GM12878 (cell line): ENCODE results near the gene ACOT7. TPM values are rescaled to one million over a fixed set of nuclear protein-coding genes. Genes with fewer than 3 reads are reported as not detected.

ENCODE experiments used
- ATAC-seq: fragments of 200-7000 bp; cut with Tn5 transposase; 3 replicates; pipeline ENCODE4 v1.9.1; 2020; ENCODE audit warnings: mild to moderate bottlenecking, moderate library complexity
- BruUV-seq: library from RNA; stranded (reverse); fragments of 400-500 nt; replicated peaks from 2 replicates; lab custom pipeline; 2021; lab: Mats Ljungman, UMichigan
- CTCF ChIA-PET: fragments of 300-600 bp; sonication (Branson Sonifier 250); formaldehyde crosslinking; extraction: SDS; loops from one replicate; lab custom pipeline; 2021; ENCODE audit warnings: inconsistent platforms; lab: Yijun Ruan, JAX
- POLR2A ChIA-PET: fragments of 350-600 bp; formaldehyde crosslinking; extraction: SDS; loops from one replicate; lab custom pipeline; 2021; ENCODE audit warnings: inconsistent platforms; lab: Charles Lee
- RAD21 ChIA-PET: fragments of 300-600 bp; sonication (Branson Sonifier 250); formaldehyde crosslinking; loops from one replicate; lab custom pipeline; 2023; ENCODE audit warnings: antibody characterized with exemption; ENCODE audit not compliant: unreplicated experiment; lab: Charles Lee
- SMC1A ChIA-PET: fragments of 300-600 bp; sonication (Branson Sonifier 250); formaldehyde crosslinking; loops from one replicate; lab custom pipeline; 2023; ENCODE audit not compliant: unreplicated experiment, uncharacterized antibody; lab: Charles Lee
- DNase-seq: peaks from one replicate; pipeline ENCODE4 v3.0.0-alpha.2; 2011; ENCODE audit warnings: low read depth, low spot score
- FAIRE-seq: peaks from 3 replicates; lab custom pipeline; 2011; peaks lifted over from hg19 to GRCh38; lab: Jason Lieb, UNC
- H2AFZ ChIP-seq: 2 replicates; pipeline ENCODE4 v1.6.0; 2011; ENCODE audit warnings: low read depth, low read length, control low read depth; ENCODE audit not compliant: control insufficient read depth
- H3K27ac ChIP-seq: 2 replicates; pipeline ENCODE4 v1.5.1; 2011; ENCODE audit warnings: control low read depth; ENCODE audit not compliant: control insufficient read depth, insufficient read depth
- H3K27me3 ChIP-seq, 2 experiments: replicated peaks in 1 of 2; 2 replicates each; pipeline versions ENCODE4 v1.6.0 to v1.6.1; 2011; ENCODE audit warnings: low read length in 1 of 2; ENCODE audit not compliant: control insufficient read depth in 2 of 2, insufficient read depth in 2 of 2
- H3K36me3 ChIP-seq, 2 experiments: 2 replicates each; pipeline ENCODE4 v1.5.1; 2011; ENCODE audit warnings: low read length in 1 of 2; ENCODE audit not compliant: control insufficient read depth in 2 of 2, insufficient read depth in 2 of 2
- H3K4me1 ChIP-seq: 2 replicates; pipeline ENCODE4 v1.6.1; 2011; ENCODE audit warnings: mild to moderate bottlenecking, low read length, moderate library complexity, mixed read lengths; ENCODE audit not compliant: control insufficient read depth, insufficient read depth
- H3K4me2 ChIP-seq: 2 replicates; pipeline ENCODE4 v1.6.0; 2011; ENCODE audit warnings: control low read depth; ENCODE audit not compliant: control insufficient read depth, insufficient read depth
- H3K4me3 ChIP-seq: fragments of 200-600 bp; sonication (generic); 2 replicates; pipeline ENCODE4 v1.5.1; 2016
- H3K79me2 ChIP-seq: 2 replicates; pipeline ENCODE4 v1.6.0; 2011; ENCODE audit warnings: low read length; ENCODE audit not compliant: control insufficient read depth, insufficient read depth
- H3K9ac ChIP-seq: 2 replicates; pipeline ENCODE4 v1.8.0; 2011; ENCODE audit warnings: low read length, control low read depth, mixed read lengths; ENCODE audit not compliant: control insufficient read depth, insufficient read depth
- H3K9me3 ChIP-seq: replicated peaks from 3 replicates; pipeline ENCODE4 v1.5.1; 2011; ENCODE audit warnings: mild to moderate bottlenecking, low read length; ENCODE audit not compliant: control insufficient read depth, insufficient read depth
- H4K20me1 ChIP-seq: 2 replicates; pipeline ENCODE4 v1.6.0; 2011; ENCODE audit not compliant: control insufficient read depth, insufficient read depth
- ATF7 ChIP-seq: fragments of 450-650 bp; IDR thresholded peaks from 2 replicates; pipeline ENCODE4 v1.6.1; 2016; ENCODE audit warnings: low read depth, mild to moderate bottlenecking
- CHD2 ChIP-seq: IDR thresholded peaks from 2 replicates; pipeline ENCODE4 v1.6.1; 2011; ENCODE audit warnings: low read depth, low read length, improper control_type of control experiment, borderline replicate concordance
- FOS ChIP-seq: IDR thresholded peaks from 3 replicates; pipeline ENCODE4 v1.6.1; 2011; ENCODE audit warnings: borderline replicate concordance; ENCODE audit not compliant: insufficient read length; ENCODE audit errors: extremely low read depth
- IRF4 ChIP-seq: IDR thresholded peaks from 2 replicates; pipeline ENCODE4 v1.6.1; 2011; ENCODE audit warnings: low read depth, low read length
- MTA3 ChIP-seq: IDR thresholded peaks from 2 replicates; pipeline ENCODE4 v1.6.1; 2012; ENCODE audit warnings: low read length, inconsistent platforms, borderline replicate concordance
- MYC ChIP-seq: IDR thresholded peaks from 2 replicates; pipeline ENCODE4 v1.6.1; 2011; ENCODE audit warnings: mild to moderate bottlenecking, low read length, moderate library complexity, inconsistent platforms; ENCODE audit not compliant: insufficient read depth, insufficient replicate concordance, insufficient read length, severe bottlenecking
- RB1 ChIP-seq: fragments of 450-650 bp; formaldehyde crosslinking; IDR thresholded peaks from 2 replicates; pipeline ENCODE4 v1.6.1; 2017; ENCODE audit warnings: mild to moderate bottlenecking, borderline replicate concordance
- SMAD1 ChIP-seq: fragments of 450-650 bp; IDR thresholded peaks from 2 replicates; pipeline ENCODE4 v1.6.1; 2018; ENCODE audit warnings: mild to moderate bottlenecking, low read depth; ENCODE audit not compliant: partially characterized antibody
- SREBF1 ChIP-seq: IDR thresholded peaks from 2 replicates; pipeline ENCODE4 v1.6.1; 2012; ENCODE audit warnings: mild to moderate bottlenecking, low read length
- ZNF274 ChIP-seq: IDR thresholded peaks from one replicate; pipeline ENCODE4 v1.8.0; 2011; ENCODE audit not compliant: insufficient read length, insufficient read depth
- WGBS: methylation state at CpG from one replicate; pipeline ENCODE4 v1.1.6; 2016; ENCODE audit warnings: low lambda C conversion rate; ENCODE audit not compliant: insufficient replicate concordance, insufficient coverage; ENCODE audit errors: missing lambda C conversion rate; 5-methylcytosine and 5-hydroxymethylcytosine counted together
- in situ Hi-C: fragments of 300-500 bp; cut with MboI; formaldehyde crosslinking; loops from 9 replicates; pipeline ENCODE4 v1.14.3; 2018; ENCODE audit warnings: mixed read lengths
- intact Hi-C: fragments of 100-400 bp; cut with micrococcal nuclease; formaldehyde crosslinking; loops from one replicate; pipeline ENCODE4 v1.14.2; 2022; ENCODE audit not compliant: unreplicated experiment
- polyA plus RNA-seq, 11 experiments: library from polyadenylated mRNA; depleted of rRNA in 4 of 11; unstranded in 6 of 11; stranded (reverse) in 5 of 11; fragments of >200 nt; fragmentation: Nextera tagmentation in 4 of 11; fragmentation: Illumina TruSeq in 1 of 11; extraction: Ambion mirVana in 4 of 11; extraction: Trizol in 1 of 11; gene quantifications; 1 replicate in 1 of 11; 2 replicates in 10 of 11; pipeline versions ENCODE4 v1.2.1 to v1.2.3, GENCODE V29; 2011 to 2016; ENCODE audit warnings: inconsistent platforms in 2 of 11, missing spikeins in 2 of 11, low read depth in 1 of 11
- total RNA-seq, 4 experiments: library from RNA; depleted of rRNA in 3 of 4; stranded (reverse); fragments of >200 nt in 3 of 4; fragmentation: Illumina TruSeq in 1 of 4; extraction: Trizol in 1 of 4; gene quantifications; 2 replicates each; pipeline versions ENCODE4 v1.2.1 to v1.2.3, GENCODE V29; 2013 to 2021
- TF ChIP-seq, protein P1 (sequence below): fragments of 450-650 bp; conservative IDR thresholded peaks from 2 replicates; pipeline ENCODE4 v1.6.1; 2017; ENCODE audit warnings: mild to moderate bottlenecking, moderate library complexity
- TF ChIP-seq, protein P2 (sequence below): fragments of 450-650 bp; formaldehyde crosslinking; IDR thresholded peaks from 2 replicates; pipeline ENCODE4 v1.4.0; 2020; ENCODE audit warnings: mild to moderate bottlenecking, moderate library complexity

The ACOT7 gene
- total and polyA plus RNA-seq, 10 of the 15 experiments (the other 5 are each of a cell fraction or from before 2014, with no cell fraction given): 8.9 to 206 (median 61.2) TPM

DNA sequence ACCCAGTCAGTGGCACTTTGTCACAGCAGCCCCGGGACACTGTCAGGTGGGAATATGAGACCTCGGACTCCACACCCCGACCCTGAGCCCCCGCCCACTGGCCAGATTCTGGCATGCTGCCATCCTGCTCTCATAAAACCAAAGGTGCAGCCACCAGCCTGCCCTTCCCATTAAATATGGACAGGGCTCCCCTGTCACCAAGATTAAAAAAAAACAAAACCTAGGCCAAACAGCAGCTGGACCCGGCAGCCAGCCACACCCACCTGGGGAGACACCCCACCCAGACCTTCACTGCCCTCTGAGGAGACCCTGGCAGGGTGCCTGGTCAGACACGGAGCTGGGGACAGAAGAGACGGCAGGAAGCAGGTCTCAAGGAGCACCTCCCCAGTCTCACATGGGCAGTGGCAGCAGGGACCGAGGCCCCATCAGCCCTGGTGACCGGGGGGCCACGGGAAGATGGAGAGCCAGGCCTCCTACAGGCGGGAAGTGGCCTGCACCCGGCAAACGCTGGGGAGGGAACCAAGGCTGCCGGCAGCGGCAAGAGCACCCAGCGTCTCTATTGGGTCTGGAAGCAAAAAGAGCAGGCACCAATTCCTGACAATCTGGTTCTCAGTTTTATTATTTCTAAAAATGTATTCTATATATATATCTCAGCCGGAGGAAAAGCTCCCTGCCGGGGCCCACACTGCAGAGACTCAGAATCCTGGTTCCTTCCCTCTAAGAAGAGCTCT lies 61.9 kb downstream of the ACOT7 start:
- H3K4me2 ChIP-seq: no peak overlapping the region
- H3K27ac ChIP-seq: no peak overlapping the region
- DNase-seq (no peak), ATAC-seq (no peak), FAIRE-seq (no peak)
- ChIA-PET POLR2A (no interaction called here), CTCF (interaction anchor here (1.4 kb wide), 1 partner anchor 106 kb away, joined by 3 read pairs; no protein-coding TSS in a partner anchor), RAD21 (no interaction called here), SMC1A (no interaction called here)
- in situ Hi-C loops (loop anchor here (25.0 kb wide), 1 partner anchor 819 kb away; no protein-coding TSS in a partner anchor), intact Hi-C loops (no loop called here)
- H3K9ac ChIP-seq: no peak overlapping the region
- H3K4me1 ChIP-seq: no peaks in the 10 kb centered on the region
- no TSS peak for BruUV-seq
- no peak overlapping the region for H2AFZ ChIP-seq
- H3K4me3 ChIP-seq: no peak overlapping the region
- no peaks in the 10 kb centered on the region for H3K79me2 ChIP-seq
- H3K9me3 ChIP-seq: no peaks in the 10 kb centered on the region
- TF ChIP-seq, protein P1, sequence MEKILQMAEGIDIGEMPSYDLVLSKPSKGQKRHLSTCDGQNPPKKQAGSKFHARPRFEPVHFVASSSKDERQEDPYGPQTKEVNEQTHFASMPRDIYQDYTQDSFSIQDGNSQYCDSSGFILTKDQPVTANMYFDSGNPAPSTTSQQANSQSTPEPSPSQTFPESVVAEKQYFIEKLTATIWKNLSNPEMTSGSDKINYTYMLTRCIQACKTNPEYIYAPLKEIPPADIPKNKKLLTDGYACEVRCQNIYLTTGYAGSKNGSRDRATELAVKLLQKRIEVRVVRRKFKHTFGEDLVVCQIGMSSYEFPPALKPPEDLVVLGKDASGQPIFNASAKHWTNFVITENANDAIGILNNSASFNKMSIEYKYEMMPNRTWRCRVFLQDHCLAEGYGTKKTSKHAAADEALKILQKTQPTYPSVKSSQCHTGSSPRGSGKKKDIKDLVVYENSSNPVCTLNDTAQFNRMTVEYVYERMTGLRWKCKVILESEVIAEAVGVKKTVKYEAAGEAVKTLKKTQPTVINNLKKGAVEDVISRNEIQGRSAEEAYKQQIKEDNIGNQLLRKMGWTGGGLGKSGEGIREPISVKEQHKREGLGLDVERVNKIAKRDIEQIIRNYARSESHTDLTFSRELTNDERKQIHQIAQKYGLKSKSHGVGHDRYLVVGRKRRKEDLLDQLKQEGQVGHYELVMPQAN: no peak
- TF ChIP-seq MYC (no peak), ZNF274 (no peak), RB1 (no peak), IRF4 (no peak), FOS (no peak), SREBF1 (no peak), ATF7 (no peak), MTA3 (no peak), CHD2 (no peak), SMAD1 (no peak)
- TF ChIP-seq, protein P2, sequence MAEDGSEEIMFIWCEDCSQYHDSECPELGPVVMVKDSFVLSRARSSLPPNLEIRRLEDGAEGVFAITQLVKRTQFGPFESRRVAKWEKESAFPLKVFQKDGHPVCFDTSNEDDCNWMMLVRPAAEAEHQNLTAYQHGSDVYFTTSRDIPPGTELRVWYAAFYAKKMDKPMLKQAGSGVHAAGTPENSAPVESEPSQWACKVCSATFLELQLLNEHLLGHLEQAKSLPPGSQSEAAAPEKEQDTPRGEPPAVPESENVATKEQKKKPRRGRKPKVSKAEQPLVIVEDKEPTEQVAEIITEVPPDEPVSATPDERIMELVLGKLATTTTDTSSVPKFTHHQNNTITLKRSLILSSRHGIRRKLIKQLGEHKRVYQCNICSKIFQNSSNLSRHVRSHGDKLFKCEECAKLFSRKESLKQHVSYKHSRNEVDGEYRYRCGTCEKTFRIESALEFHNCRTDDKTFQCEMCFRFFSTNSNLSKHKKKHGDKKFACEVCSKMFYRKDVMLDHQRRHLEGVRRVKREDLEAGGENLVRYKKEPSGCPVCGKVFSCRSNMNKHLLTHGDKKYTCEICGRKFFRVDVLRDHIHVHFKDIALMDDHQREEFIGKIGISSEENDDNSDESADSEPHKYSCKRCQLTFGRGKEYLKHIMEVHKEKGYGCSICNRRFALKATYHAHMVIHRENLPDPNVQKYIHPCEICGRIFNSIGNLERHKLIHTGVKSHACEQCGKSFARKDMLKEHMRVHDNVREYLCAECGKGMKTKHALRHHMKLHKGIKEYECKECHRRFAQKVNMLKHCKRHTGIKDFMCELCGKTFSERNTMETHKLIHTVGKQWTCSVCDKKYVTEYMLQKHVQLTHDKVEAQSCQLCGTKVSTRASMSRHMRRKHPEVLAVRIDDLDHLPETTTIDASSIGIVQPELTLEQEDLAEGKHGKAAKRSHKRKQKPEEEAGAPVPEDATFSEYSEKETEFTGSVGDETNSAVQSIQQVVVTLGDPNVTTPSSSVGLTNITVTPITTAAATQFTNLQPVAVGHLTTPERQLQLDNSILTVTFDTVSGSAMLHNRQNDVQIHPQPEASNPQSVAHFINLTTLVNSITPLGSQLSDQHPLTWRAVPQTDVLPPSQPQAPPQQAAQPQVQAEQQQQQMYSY (CRISPR knock-in tag): no peak
- peaks cover 0 to 12% of the 10 kb centered on the region in 2 experiments; a peak in 3 of 4 replicates for H3K36me3 ChIP-seq
- no peaks in the 10 kb centered on the region for H4K20me1 ChIP-seq
- 89% methylated on average over 18 of the region's 18 CpGs for WGBS
- no peaks in the 10 kb centered on the region for H3K27me3 ChIP-seq
